HG03378 (cell line): ENCODE measurements around the gene ESRRG.
"Not testable (repeated sequence)": the region's sequence is repeated elsewhere in the genome, so short reads cannot be mapped to it uniquely, and the experiment has no call there.

ENCODE experiments used
- ATAC-seq: cut with Tn5 transposase; IDR thresholded peaks from one replicate; pipeline ENCODE4 v1.9.1; 2021; ENCODE audit warnings: mild to moderate bottlenecking, moderate library complexity; ENCODE audit not compliant: unreplicated experiment

ESRRG gene

DNA sequence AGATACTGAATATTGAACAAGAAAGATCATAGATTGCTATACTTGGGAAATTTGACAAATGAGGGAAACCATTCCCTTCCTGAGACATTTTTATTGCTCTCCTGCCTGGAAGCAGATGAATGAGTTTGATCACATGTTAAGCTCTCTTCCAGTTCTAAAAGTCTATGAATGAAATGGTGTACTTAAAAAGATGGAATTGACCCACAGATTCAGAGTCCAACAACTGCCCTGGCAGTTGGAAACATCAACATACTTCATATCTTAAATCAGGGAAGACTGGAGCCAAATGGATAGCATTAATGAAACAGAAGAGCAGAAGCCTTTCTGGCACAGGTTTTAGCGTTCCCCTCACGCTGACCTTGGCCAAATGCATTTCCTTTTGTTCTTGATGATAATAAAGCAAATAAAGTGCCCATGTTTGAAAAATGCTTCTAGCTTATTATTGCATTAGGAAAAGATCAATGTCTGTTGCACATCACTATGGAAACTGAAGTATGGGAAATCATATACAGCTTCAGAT is 142.6 kb downstream of the ESRRG start:
- ATAC-seq = no peak

DNA sequence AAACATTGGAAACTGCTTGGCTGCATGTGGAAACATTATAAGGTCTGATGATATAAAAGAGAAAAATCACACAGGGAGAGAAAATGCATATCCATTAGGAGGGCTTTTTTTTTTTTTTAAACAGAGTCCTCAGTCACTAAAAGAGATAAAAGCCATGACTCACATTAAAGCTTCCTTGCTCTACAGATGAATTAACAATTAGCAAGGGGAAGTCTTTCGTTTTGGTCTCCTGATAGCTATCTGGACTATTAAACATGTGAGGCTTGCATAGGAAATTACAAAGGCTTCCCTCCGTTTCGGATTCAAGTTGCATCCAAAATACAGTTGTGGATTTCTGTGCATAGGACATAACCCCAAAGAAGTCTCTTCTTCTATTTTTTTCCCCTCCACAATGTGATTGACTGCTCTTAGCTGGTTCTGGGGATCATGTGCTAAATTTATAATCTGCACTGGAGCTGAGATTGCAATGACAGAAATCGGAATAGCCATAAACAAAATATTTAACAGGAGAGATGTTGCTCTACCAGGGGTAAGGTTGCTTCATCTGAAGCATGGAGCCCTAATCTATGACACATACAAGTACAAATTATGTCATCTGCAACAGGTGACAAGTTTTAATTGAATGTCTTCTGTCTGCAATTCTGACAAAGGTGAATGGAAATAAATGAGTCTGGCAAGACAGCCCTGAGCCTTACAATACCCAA is 146.8 kb downstream of the ESRRG start:
- no peak for ATAC-seq

DNA sequence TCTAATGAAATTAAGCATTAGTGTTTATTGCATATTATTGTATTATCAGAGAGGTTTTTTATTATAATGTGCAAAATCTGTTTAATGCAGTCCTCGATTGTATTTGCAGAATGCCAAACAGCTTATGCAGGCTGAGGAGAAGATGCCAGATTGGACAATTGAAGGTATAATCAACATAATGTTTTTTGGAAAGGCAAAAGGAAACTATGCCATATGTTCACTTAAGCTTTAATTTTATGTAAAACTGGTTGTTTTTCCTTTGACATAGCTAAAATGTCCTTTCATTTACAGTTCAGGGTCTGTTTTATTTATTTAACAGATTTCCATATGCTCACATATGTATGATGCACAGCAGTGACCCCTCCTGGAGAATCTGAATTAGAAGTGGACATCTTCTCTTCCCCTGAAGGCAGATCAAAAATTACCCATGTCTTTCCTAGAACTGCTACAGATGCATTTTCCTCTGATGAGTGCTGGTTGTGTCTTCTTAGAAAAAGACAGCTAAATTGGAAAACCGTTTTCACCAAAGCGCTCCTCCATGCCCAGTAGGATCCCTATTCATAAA is 156.5 kb downstream of the ESRRG start:
- no peak for ATAC-seq

DNA sequence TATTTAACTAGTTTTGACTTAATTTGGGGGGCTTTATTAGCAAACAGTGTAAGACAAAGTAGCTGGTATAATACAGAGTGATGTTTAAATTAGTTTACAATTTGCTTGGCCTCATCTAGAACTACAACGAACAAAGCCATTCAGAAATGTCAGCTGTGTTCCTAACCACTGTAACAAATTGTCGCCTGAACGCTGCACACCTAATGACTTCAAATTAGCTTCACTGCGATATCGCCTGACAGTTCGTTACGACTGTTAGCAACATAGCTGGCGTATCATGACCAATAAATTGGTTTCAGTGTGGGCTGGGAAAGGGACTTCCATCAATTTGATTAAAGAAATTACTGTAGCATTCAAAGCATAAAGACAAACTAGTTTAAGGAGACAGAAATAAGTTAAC is 160.1 kb downstream of the ESRRG start:
- ATAC-seq = no peak

DNA sequence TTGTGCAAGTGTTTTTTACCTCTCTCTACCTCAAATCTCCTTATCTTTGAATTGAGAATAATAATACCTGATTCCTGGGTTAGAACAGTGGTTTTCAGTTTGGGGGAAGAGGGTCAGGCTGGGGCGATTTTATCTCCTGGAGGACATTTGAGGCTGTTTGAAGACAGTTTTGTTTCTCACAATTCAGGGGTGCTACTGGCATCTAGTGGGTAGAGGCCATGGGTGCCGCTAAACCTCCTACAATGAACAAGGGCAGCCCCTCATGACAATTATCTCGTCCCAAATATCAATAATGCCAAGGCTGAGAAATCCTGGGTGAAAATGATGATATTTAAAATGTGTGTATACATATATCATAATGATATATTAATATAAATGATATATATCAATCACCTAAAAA is 160.8 kb downstream of the ESRRG start:
- no peak for ATAC-seq

DNA sequence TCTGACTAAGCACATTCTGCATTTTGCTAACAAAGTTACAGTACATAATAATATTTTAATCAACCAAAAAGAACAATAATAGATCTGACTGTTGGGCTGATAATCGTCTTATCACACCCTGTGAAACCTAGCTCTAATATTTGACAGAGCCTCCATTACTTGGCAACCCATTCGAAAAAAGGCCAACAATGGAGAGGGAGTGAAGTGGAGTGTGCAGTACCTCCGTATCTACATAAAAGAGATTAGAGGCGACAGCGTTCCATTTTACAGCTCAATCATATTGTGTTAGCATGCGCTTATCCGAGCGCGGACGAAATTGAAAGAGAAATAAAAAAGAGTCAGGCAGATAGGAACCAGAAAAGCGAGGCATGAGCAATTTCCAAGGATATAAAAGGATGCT is 162.7 kb downstream of the ESRRG start:
- no peak for ATAC-seq

DNA sequence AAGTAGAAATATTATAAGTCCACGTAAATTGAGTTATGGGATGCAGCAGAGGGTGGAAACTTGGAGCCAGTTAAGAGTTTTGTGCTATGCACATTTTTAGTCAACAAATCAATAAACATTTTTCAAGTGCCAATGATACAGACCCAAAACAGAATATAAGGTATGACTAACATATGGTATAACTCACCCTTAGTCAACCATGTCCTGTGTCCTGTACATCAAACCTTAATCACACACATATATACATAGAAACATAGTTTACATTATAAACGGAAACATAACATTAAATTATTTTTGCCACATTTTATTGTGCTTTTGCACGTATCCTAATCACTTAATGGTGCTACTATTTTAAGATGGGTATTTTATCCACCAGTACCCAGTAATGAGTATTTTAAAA is 163.9 kb downstream of the ESRRG start:
- ATAC-seq = no peak

DNA sequence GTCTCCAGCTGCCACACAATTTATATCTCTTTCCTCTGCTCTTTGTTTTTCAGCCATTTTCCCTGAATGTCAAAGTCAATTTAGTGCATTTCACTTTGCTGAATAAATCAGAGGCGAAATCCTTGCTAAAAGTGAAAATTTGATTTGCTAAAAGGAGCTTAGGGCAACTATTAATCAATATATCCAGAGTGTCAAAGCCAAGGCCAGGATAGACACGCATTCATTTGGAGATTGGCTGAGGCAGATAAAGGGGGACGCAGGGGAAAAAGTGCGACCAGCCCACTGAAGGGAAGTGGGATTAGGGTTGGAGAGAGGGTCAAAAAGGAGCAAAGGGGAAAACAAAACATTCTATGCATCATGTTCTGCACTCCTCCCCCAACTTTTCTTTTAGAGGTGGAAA is 167.6 kb downstream of the ESRRG start:
- ATAC-seq = no peak

DNA sequence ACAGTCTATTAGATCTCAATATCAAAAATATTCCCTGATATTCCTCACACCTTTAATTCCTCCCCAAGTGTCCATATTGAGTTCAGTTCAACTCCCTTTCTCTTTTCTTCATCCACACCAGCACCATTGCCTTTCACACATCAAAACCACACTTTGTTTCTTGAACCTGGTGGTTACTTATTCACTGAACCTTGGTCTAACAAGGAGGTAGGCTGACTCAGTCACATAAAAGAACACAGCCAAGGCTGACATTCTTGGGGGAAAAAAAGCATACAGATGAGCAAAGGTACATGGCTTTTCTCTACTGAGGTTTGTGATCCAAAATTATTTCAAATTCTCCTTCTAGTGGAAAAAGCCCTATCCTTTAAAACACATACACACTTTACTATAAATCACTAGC is 168.3 kb downstream of the ESRRG start:
- ATAC-seq = no peak

DNA sequence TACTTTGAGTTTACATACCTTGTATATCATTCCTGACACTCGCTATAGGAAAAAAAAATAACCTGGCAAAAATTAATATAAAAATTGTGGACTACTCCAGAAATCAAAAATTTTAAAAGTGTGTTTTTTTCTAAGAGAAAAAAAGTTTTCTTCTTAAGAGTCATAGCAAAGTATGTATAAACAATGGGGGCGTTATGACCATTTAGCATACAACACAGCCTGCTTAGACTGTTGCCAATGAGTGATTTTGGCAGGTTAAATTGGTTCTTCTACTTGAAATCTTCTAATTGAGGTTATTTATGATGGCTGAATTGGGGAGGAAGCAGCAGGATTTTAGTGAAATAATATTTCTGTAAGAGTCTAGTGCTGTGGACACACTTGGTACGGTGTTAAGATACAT is 169.5 kb downstream of the ESRRG start:
- ATAC-seq = no peak

DNA sequence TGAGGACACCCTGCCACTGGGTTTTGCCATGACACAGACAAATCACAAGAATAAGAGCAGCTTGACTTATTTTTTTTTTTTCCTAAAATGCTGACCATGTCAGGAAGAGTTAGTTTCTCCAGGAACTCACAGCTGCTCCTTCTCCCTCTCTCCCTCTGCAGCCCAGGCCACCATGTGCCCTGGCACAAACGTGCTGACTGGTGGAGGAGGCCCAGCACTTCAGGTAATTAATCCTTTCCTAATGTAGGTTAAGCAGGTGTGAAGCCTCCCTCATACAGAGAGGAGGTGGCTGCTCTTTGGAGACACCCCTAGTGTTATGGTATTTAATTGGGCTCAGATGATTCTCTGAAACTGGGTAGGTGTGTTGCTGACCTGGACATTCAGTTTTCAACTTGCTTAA is 170.2 kb downstream of the ESRRG start:
- ATAC-seq = no peak

DNA sequence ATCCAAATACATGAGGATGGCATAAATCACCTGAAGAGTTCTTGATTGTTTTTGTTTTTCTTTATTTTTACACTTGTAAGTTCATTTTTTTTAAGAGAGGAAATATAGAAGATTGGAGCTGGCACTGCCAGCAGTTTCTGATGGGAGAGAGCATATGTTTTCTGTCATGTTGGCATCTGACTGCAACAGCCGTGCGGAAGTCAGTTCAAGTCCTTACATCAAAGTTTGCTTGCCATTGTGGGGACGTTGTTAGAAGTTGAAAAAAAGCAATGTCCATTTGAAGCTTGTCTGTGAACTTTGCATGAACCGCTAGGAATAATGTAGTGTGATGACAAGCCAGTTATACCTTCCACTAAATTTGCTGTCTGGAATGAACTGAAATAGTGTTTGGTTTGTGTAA is 173.4 kb downstream of the ESRRG start:
- ATAC-seq = no peak

DNA sequence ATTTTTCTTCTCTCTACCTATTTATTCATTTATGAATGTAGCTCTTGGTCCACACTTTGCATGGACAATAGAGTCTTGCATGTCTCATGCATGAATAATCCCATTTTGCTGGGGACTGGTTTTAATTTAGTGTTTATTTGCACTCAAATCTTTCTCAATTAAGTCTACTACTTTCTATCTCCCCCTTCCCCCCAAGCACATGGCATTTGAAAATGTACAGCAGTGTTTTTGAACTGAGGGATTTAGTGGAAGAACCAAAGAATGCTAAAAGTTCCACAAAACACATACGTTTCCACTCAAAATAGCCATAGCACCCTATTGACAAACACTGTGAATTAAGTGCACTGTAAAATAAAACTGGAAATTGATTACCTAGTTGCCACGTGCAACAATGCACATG is 180.5 kb downstream of the ESRRG start:
- ATAC-seq = no peak

DNA sequence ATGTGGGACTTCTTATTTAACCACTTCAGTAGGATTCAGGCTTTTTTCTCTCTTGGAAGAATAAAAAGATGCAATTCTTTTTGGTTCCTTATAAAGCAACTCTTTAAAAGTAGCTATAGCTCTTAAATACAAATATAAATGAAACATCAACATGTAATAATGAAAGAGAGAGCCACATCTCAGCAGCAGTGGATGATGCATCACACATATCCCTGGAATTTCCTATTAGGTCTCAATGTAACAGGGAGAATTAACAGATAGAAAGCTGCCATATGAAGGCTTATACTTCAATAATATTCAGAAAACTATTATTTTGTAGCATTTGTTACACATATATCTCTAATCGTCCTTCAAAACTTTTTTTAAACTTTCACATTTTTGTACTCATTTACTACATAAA is 181.0 kb downstream of the ESRRG start:
- ATAC-seq = no peak

DNA sequence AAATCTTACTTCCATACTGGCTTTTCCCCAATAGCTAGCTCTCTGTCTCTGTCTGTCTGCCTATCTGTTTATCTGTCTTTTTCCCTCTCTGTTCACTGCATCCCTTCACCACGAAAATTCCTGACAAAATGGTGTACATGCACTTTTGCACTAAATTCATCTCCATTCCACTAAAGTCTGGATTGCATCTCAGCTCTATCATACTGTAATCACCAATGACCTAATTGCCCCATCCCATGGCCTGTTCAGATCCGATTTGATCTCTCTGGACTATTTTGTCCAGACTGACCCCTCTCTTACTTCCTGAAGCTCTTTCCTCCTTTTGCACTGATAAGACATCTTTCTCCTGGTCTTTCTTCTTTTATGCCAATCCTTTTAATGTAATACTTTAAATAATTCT is 187.5 kb downstream of the ESRRG start:
- no peak for ATAC-seq

DNA sequence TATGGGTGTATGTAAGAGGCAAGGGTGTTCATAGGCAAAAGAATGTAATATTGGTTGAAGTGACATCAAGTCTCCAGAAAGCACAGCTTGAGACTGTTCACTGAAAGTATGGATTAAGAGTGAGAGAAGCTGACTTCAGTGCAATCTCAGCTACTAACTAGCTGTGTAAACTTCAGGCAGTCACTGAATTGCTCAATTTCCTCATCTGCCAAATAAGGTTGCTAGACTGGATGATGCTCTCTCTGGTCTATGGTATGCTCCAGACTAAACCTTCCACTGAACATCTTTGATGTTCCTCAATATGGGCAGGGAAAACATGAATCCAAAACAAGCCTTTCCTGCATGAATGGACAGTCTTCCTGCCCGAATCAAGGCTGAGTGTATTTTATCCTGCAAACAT is 188.2 kb downstream of the ESRRG start:
- no peak for ATAC-seq

DNA sequence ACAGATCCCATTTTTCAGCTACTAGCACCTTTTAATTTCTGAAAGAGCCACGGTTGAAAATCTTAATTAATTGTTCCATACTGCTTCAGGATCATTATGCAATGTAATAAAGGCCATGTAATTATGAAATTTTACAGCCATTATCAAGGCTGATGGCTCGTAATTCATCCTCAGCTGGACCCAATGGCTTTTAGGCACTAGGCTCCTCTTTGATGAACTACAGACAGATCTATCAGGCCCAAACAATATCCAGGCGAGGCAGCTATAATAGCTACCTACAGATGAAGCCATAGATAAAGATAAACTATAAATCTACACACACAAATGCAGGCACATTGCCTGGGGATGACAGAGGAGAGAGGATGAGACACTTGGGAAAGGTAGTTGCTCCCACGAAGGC is 189.5 kb downstream of the ESRRG start:
- no peak for ATAC-seq

DNA sequence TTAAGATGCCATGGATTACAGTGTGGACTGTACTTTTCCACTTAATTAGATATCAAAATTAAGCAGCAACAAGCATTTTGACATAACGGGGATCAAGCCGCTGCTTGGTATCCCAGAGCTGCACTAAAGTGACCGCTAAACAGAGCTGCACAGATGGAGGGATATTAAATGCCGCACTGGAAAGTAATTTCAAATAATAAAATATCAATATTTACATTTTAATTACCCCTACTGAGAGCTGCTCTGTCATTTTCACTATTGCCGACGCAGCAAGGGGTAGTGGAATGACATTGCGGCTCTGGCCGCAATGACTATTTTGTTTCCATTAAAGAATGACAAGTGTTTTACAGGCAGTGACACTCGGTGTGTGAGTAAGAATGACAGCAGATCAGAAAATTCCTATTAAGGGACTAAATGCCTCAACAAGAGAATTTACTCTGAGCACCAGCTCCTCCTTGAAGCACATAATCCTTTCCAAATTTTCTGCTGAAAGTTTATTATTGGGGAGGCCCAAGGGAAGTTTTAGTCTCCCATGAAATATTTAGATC is 190.9 kb downstream of the ESRRG start:
- no peak for ATAC-seq

DNA sequence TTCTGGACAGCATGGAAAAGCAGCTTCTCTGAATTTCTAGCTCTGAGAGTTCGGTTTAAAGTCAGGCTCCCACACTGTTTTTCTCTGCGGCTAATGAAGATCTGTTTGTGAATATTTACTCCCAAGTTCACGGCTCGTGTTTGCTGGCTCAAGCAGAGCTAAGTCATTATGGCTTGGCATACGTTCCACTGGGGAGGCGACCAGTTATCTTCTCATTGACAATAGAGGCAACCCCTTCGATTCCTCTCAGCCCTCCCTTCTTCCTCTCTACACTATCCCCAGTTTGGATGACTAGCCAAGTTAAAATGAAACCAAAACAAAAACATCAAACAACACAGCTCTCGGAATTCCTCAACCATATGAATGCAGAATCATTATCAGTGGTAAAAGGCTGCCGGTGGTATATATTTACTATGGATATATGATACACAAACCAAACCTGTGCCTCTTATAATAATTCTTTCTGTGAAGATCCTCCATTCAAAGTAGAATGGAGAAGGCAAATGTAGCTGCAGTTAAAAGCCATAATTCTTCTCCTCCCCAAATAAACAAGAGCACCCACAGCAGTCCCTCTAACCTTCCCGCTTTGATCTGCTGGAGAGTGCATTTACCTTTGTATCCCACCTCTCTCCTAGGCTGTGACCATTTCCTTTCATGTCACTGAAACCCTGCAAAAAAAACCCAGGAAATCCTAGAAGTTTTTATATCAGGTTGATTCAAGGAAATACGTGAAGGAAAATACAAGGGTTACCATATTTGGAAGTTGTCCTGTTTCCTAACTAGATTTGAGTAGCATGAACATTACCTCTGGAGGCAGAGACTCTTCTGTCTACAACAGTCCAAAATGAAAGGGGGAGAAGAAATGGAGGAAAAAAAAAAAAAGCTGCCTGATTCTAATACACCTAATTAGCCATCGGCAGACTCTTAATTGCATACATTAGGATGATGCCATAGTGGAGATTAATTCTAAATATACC is 191.7 kb downstream of the ESRRG start:
- ATAC-seq = peak; percentile 65

DNA sequence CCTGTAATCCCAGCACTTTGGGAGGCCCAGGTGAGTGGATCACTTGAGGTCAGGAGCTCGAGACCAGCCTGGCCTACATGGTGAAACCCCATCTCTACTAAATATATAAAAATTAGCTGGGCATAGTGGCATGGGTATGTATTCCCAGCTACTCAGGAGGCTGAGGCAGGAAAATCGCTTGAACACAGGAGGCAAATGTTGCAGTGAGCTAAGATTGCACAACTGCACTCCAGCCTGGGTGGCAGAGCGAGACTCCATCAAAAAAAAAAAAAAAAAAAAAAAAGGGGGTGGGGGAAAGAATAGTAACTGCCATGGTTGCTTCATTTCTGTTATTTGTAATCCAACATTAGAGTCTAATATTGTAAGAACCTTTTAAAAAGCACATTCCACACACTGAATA is 193.4 kb downstream of the ESRRG start:
- ATAC-seq = not testable (repeated sequence)

DNA sequence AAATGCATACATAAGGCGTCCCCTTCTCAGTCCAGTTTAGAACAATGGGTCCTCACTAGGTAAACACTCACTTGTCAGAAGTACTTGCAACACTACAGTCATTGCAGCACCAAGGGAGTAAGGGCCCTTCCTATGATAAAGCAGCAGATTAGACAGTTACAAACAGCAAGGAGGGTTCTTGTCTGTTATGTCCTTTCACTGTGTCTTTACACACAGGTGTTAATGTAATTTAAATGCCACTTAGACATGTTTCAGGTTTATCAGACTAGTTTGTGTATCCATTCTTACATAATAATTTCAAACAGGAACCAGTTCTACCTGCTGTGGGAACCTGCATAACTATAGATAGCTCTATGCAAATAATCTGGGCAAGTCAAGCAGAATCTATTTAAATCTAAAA is 194.4 kb downstream of the ESRRG start:
- ATAC-seq = peak; percentile 91
